ENCODE data around the gene HES1.

The HES1 gene

DNA sequence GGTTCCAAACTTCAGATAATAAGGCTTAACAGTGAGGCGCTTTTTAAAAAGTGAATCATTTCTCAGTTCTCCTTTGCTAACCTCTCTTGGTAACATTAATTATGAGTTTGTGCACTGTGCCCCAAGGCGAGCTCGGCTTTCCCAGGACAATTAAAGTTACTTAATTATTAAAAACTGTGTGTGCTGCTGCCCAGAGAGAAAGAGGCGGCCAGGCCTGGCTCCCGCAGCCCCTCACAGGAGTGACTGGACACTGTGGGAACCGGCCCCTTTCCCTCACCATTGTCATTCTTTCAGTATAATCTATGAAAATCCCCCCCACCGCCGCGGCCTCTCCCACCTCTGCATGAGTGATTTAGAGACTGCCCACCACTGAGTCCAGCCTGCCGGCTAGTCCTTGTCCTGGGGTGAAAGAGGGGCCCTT, 43.1 kb upstream of the HES1 start:
- Histone ChIP-seq H3K27ac (ENCODE audit: low read depth, low read length) (no peak overlapping the region), H3K36me3 (ENCODE audit: control insufficient read depth in 1 of 2, insufficient read depth in 2 of 2, low read length in 2 of 2) (no peaks in the 10 kb centered on the region), H3K4me3 (ENCODE audit: low read depth in 1 of 2, low read length in 2 of 2) (no peak overlapping the region), H3K9me3 (ENCODE audit: control insufficient read depth in 1 of 2, low read length in 2 of 2) (no peaks in the 10 kb centered on the region), H3K9ac (ENCODE audit: low read depth in 1 of 2, low read length in 2 of 2) (no peak overlapping the region), H3K4me1 (ENCODE audit: control insufficient read depth in 1 of 2, insufficient read depth in 2 of 2, low read length in 2 of 2) (peaks cover 12 to 28% of the 10 kb centered on the region in 2 donors), H3K27me3 (ENCODE audit: control insufficient read depth in 1 of 2, insufficient read depth in 2 of 2, low read length in 2 of 2) (no peaks in the 10 kb centered on the region)

DNA sequence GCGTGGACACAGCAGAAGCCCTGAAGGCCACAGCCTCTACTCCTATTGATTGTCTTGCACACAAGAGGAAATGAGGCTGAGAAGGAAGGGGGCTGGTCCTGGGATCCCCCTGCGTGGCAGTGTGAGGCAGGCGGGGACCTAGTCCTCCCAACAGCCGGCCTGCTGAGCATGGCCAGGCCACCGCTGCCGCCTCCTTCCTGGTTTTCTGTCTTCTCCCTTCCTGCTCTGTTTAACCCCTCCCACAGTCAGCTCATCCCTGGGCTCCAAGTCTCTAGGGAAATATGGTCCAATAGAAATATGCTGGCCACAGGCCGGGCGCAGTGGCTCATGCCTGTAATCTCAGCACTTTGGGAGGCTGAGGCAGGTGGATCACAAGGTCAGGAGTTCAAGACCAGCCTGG, 42.1 kb upstream of the HES1 start:
- Histone ChIP-seq H3K27me3 (ENCODE audit: control insufficient read depth in 1 of 2, insufficient read depth in 2 of 2, low read length in 2 of 2) (no peaks in the 10 kb centered on the region), H3K9me3 (ENCODE audit: control insufficient read depth in 1 of 2, low read length in 2 of 2) (no peaks in the 10 kb centered on the region), H3K4me1 (ENCODE audit: control insufficient read depth in 1 of 2, insufficient read depth in 2 of 2, low read length in 2 of 2) (peaks cover 19 to 30% of the 10 kb centered on the region in 2 donors), H3K36me3 (ENCODE audit: control insufficient read depth in 1 of 2, insufficient read depth in 2 of 2, low read length in 2 of 2) (no peaks in the 10 kb centered on the region), H3K27ac (ENCODE audit: low read depth, low read length) (no peak overlapping the region), H3K9ac (ENCODE audit: low read depth in 1 of 2, low read length in 2 of 2) (no peak overlapping the region), H3K4me3 (ENCODE audit: low read depth in 1 of 2, low read length in 2 of 2) (no peak overlapping the region)

DNA sequence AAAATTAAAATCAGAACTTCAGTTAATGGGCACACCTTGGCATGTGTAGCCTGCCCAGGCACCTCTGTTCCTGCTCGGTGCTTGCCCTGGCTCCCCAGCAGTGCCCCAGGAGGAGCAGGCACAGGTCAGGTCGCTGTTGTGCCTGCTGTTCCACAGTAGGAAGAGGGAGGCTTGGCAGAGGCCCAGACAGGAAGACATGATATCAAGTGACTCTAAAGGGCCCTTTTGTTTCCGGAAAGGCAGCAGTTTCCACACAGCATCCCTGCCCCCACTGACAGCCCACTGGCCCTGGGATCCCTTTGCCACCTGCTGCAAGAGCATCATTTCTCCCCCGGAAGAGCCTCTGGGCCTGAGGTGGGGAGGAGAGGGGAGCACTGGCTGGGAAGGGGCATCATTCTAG, 40.5 kb upstream of the HES1 start:
- Histone ChIP-seq H3K9me3 (ENCODE audit: control insufficient read depth in 1 of 2, low read length in 2 of 2) (no peaks in the 10 kb centered on the region), H3K27me3 (ENCODE audit: control insufficient read depth in 1 of 2, insufficient read depth in 2 of 2, low read length in 2 of 2) (no peaks in the 10 kb centered on the region), H3K27ac (ENCODE audit: low read depth, low read length) (no peak overlapping the region), H3K4me1 (ENCODE audit: control insufficient read depth in 1 of 2, insufficient read depth in 2 of 2, low read length in 2 of 2) (peaks cover 24% of the 10 kb centered on the region in 2 donors), H3K4me3 (ENCODE audit: low read depth in 1 of 2, low read length in 2 of 2) (no peak overlapping the region), H3K9ac (ENCODE audit: low read depth in 1 of 2, low read length in 2 of 2) (no peak overlapping the region), H3K36me3 (ENCODE audit: control insufficient read depth in 1 of 2, insufficient read depth in 2 of 2, low read length in 2 of 2) (no peaks in the 10 kb centered on the region)

DNA sequence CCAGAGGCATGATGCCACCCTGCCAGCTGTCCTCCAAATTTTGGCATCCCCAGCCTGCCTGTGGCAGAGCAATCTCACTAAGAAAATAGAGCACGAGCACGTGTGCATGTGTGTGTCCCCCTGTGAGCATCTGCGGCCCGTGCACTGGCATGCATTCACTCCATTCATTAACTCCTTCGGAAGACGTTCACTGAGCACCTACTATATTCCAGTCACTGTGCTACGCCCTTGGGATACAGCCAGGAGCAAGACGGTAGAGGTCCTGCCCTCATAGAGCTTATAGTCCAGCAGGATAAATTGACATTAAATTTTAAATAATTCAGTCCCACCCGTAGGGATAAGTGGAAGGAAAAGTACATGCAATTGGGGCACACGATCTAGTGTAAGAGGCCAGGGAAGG, 40.0 kb upstream of the HES1 start:
- Histone ChIP-seq H3K4me3 (ENCODE audit: low read depth in 1 of 2, low read length in 2 of 2) (no peak overlapping the region), H3K9ac (ENCODE audit: low read depth in 1 of 2, low read length in 2 of 2) (no peak overlapping the region), H3K27ac (ENCODE audit: low read depth, low read length) (no peak overlapping the region), H3K27me3 (ENCODE audit: control insufficient read depth in 1 of 2, insufficient read depth in 2 of 2, low read length in 2 of 2) (no peaks in the 10 kb centered on the region), H3K36me3 (ENCODE audit: control insufficient read depth in 1 of 2, insufficient read depth in 2 of 2, low read length in 2 of 2) (no peaks in the 10 kb centered on the region), H3K9me3 (ENCODE audit: control insufficient read depth in 1 of 2, low read length in 2 of 2) (no peaks in the 10 kb centered on the region), H3K4me1 (ENCODE audit: control insufficient read depth in 1 of 2, insufficient read depth in 2 of 2, low read length in 2 of 2) (peaks cover 28 to 29% of the 10 kb centered on the region in 2 donors)

DNA sequence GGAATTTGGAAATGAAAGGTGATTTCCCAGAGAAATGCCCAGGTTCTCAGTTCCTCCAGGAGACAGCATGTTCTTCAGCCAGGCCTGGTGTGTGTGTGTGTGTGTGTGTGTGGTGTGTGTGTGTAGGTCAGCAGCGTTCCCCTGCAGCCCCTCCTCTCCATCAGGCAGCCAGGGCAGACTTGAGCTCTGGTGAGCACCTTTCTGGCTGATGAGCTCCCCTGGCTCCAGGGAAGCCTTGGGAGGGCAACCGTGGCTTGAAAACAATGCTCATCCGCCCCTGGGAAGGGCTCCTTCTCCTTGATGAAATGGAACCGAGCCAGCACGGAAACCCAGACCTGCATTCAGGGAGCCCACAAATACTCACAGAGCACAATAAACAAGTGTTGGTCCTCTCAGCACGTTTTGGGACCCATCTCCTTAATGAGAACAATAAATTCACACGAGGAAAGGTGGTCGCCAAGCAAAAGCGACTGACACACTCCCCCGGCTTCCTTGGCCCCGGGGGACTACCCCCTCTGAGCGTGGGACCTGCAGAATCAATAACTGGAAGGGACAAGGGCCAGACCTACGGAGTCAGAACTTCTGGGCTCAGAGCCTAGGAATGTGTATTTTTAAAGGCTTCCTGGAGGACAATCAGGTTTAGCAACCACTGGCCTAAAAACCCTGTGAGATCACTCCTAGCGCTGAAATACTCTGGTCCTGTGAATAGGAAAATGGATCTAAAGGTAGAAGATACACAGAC, 38.6 kb upstream of the HES1 start:
- Histone ChIP-seq H3K9me3 (ENCODE audit: control insufficient read depth in 1 of 2, low read length in 2 of 2) (no peaks in the 10 kb centered on the region), H3K36me3 (ENCODE audit: control insufficient read depth in 1 of 2, insufficient read depth in 2 of 2, low read length in 2 of 2) (no peaks in the 10 kb centered on the region), H3K4me1 (ENCODE audit: control insufficient read depth in 1 of 2, insufficient read depth in 2 of 2, low read length in 2 of 2) (peaks cover 43% of the 10 kb centered on the region in 2 donors), H3K9ac (ENCODE audit: low read depth in 1 of 2, low read length in 2 of 2) (no peak overlapping the region), H3K4me3 (ENCODE audit: low read depth in 1 of 2, low read length in 2 of 2) (no peak overlapping the region), H3K27ac (ENCODE audit: low read depth, low read length) (no peak overlapping the region), H3K27me3 (ENCODE audit: control insufficient read depth in 1 of 2, insufficient read depth in 2 of 2, low read length in 2 of 2) (no peaks in the 10 kb centered on the region)

DNA sequence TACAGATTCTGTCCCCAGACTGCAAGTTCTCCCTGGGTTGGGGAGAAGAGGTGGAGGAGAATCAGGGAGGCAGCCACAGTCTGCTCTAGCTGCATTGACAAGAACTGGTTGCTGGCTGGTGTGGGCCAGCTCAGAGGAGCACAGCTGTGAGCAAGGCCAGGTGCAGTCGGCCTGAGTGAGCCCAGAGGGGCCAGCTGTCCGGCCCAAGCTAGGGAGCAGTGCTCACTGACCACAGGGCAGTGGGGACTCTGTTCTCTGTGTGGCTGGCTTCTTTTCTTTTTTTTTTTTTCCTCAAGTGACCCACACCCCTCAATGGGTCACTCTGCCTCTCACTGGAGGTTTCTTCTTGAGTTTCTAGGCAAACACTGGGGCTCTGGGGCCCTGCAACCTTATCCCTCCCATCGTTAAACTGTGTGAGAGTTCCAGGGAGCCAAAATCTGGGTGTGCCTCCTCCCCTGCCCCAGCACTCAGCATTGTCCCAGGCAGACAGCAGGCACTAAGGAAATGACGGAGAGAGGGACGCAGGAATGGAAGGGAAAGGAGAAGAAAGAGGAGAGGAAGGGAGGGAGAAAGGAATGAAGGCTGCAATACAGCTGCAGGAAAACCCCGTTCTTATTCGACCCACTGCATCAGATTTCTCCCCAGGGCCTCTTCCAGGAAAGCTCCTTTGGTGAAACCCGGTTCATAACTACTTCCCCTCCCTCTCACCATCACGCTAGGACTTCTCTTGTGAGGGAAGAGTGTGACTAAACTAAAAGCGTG, 37.7 kb upstream of the HES1 start:
- Histone ChIP-seq H3K9me3 (ENCODE audit: control insufficient read depth in 1 of 2, low read length in 2 of 2) (no peaks in the 10 kb centered on the region), H3K27me3 (ENCODE audit: control insufficient read depth in 1 of 2, insufficient read depth in 2 of 2, low read length in 2 of 2) (no peaks in the 10 kb centered on the region), H3K9ac (ENCODE audit: low read depth in 1 of 2, low read length in 2 of 2) (no peak overlapping the region), H3K36me3 (ENCODE audit: control insufficient read depth in 1 of 2, insufficient read depth in 2 of 2, low read length in 2 of 2) (no peaks in the 10 kb centered on the region), H3K4me1 (ENCODE audit: control insufficient read depth in 1 of 2, insufficient read depth in 2 of 2, low read length in 2 of 2) (peaks cover 43 to 52% of the 10 kb centered on the region in 2 donors), H3K27ac (ENCODE audit: low read depth, low read length) (no peak overlapping the region), H3K4me3 (ENCODE audit: low read depth in 1 of 2, low read length in 2 of 2) (no peak overlapping the region)

DNA sequence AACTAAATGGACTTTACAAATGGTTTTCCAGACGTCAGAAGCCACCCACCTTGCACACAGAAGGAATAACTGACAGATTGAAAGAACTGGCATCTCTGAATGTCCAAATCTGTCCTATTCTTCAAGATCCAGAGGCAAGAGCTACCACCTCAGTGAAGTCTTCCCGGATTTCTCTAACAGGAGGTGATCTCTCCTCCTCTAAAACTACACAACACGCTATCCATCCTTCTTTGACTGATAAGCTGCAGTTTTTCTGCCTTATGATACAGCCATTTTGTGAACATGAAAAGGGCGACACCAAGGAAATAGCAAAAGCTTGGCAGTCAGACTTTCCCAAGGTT, 37.1 kb upstream of the HES1 start:
- Histone ChIP-seq H3K4me1 (ENCODE audit: control insufficient read depth in 1 of 2, insufficient read depth in 2 of 2, low read length in 2 of 2) (peaks cover 44 to 54% of the 10 kb centered on the region in 2 donors), H3K9me3 (ENCODE audit: control insufficient read depth in 1 of 2, low read length in 2 of 2) (no peaks in the 10 kb centered on the region)

DNA sequence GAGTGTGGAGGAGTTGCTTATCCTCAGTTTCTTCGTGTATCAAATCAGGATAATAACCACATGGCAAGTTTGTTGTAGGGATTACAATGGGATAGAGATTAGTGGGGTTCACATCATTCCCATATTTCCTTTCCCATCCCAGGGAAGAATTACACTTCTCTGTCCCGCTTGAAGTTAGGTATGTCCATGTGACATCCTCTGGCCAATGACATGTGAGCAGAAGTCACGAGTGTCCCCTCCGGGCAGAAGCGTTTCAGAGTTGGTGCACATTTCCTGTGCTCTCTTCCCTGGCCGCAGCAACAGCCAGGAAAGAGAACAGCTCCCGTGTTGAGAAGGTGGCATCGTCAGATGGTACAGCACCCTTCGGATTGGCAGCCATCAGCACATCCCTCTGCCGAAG, 36.7 kb upstream of the HES1 start:
- Histone ChIP-seq H3K36me3 (ENCODE audit: control insufficient read depth in 1 of 2, insufficient read depth in 2 of 2, low read length in 2 of 2) (no peaks in the 10 kb centered on the region), H3K9ac (ENCODE audit: low read depth in 1 of 2, low read length in 2 of 2) (no peak overlapping the region), H3K27me3 (ENCODE audit: control insufficient read depth in 1 of 2, insufficient read depth in 2 of 2, low read length in 2 of 2) (no peaks in the 10 kb centered on the region)

More for the DNA sequence above, 37.1 kb upstream of the HES1 start:
- H3K27me3 ChIP-seq (ENCODE audit: control insufficient read depth in 1 of 2, insufficient read depth in 2 of 2, low read length in 2 of 2): no peaks in the 10 kb centered on the region
- H3K4me3 ChIP-seq (ENCODE audit: low read depth in 1 of 2, low read length in 2 of 2): no peak overlapping the region
- no peak overlapping the region for H3K27ac ChIP-seq (ENCODE audit: low read depth, low read length)
- no peaks in the 10 kb centered on the region for H3K36me3 ChIP-seq (ENCODE audit: control insufficient read depth in 1 of 2, insufficient read depth in 2 of 2, low read length in 2 of 2)
- no peak overlapping the region for H3K9ac ChIP-seq (ENCODE audit: low read depth in 1 of 2, low read length in 2 of 2)

DNA sequence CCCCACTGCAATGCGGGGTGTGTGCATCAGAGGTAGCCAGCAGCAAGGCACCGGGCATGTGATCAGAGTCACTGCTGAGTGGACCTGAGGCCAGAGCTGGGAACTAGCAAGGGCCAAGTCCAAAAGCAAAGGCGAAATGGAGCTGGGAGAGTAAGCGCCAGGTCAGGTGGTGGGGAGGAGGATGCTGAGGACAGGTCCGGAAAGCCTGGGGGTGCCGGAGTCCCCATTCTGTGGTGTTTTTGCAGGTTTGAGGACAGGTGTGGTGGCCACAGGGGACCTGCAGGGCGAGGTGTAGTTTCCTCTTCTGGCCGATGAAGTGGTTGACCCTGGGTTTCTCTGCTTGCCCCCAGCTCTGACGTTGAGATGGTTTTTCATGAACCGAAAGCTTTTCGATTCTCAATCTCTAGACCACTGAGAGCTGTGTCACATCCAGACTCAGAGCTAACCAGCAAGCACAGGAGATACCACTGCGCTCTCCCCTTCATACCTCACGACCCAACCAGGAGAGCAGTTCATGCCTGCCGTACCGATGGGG, 35.0 kb upstream of the HES1 start:
- Histone ChIP-seq H3K4me1 (ENCODE audit: control insufficient read depth in 1 of 2, insufficient read depth in 2 of 2, low read length in 2 of 2) (peaks cover 41 to 54% of the 10 kb centered on the region in 2 donors), H3K9me3 (ENCODE audit: control insufficient read depth in 1 of 2, low read length in 2 of 2) (no peaks in the 10 kb centered on the region), H3K9ac (ENCODE audit: low read depth in 1 of 2, low read length in 2 of 2) (no peak overlapping the region), H3K36me3 (ENCODE audit: control insufficient read depth in 1 of 2, insufficient read depth in 2 of 2, low read length in 2 of 2) (no peaks in the 10 kb centered on the region), H3K27me3 (ENCODE audit: control insufficient read depth in 1 of 2, insufficient read depth in 2 of 2, low read length in 2 of 2) (no peaks in the 10 kb centered on the region), H3K27ac (ENCODE audit: low read depth, low read length) (no peak overlapping the region), H3K4me3 (ENCODE audit: low read depth in 1 of 2, low read length in 2 of 2) (peak overlapping the region; percentile 28 to 42)

More for the DNA sequence above, 36.7 kb upstream of the HES1 start:
- no peak overlapping the region for H3K27ac ChIP-seq (ENCODE audit: low read depth, low read length)
- peaks cover 48 to 58% of the 10 kb centered on the region in 2 donors for H3K4me1 ChIP-seq (ENCODE audit: control insufficient read depth in 1 of 2, insufficient read depth in 2 of 2, low read length in 2 of 2)
- no peak overlapping the region for H3K4me3 ChIP-seq (ENCODE audit: low read depth in 1 of 2, low read length in 2 of 2)
- no peaks in the 10 kb centered on the region for H3K9me3 ChIP-seq (ENCODE audit: control insufficient read depth in 1 of 2, low read length in 2 of 2)
